Endothelial cell of hepatic sinusoid (primary cell): ENCODE data around the gene LIN9.
"Not testable (repeated sequence)": the region's sequence is repeated elsewhere in the genome, so short reads cannot be mapped to it uniquely, and the experiment has no call there.

ENCODE experiments used
- in situ Hi-C: cut with HindIII; loops from 2 replicates; pipeline ENCODE4 v1.10.0; 2017; ENCODE audit warnings: low sequenced_read_pairs

LIN9 gene

DNA sequence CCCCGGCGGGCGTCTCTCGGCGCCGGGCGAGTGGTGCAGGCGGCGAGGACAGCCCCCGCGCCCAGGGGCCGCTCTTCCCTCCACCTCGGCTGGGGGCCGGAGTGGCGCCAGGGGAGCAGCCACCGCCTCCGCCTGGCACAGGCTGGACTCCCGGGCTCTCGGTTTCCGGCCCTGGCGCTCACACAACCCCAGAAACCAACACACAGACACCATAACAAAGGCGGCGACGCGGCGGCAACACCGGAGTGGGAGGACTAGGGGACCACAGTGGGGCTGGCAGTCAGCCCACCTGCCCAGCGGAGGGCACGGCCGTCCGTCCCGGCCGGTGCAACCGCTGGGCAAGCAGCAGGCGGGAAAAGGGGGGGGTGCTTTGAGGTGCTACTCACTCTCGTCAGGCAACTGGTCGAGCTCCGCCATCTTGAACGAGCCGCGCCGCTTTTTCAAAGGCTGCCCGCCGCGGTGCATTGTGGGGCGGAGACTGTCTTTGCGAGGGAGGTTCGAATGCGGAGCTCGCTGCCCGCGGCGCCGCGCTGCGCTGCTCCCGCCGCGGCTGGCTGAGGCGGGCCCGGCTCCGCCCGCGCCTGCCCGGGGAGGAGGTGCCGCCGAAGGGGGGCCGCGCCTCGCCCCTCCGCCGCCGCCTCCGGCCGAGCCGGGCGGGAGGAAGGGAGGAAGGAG lies at the start of gene LIN9:
Gene LIN9 (minus strand): TSS at position 442 of the 675 bp plus-strand sequence. CDS start 25 bp downstream, at position 417.
- in situ Hi-C loops, result no loop called here

DNA sequence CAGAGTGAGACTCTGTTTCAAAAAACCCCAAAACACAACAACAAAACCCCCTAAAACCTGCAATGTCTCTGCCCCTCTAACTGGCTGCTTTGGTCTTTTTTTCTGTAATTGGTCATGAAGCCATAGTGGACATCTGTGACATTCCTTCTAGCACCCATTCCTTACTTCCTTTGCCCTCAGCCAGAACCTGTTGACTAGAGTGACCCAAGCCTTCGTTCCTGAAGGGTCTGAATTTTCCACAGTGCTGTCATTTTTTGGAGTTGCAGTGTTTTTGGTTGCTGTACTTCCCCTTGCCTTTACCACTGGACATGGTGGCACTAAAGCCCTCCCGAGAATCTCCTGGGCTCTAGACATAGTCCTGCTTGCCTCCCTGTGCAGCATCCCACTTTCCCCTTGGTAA lies 48.5 kb upstream of the LIN9 start:
- in situ Hi-C loops, result no loop called here

DNA sequence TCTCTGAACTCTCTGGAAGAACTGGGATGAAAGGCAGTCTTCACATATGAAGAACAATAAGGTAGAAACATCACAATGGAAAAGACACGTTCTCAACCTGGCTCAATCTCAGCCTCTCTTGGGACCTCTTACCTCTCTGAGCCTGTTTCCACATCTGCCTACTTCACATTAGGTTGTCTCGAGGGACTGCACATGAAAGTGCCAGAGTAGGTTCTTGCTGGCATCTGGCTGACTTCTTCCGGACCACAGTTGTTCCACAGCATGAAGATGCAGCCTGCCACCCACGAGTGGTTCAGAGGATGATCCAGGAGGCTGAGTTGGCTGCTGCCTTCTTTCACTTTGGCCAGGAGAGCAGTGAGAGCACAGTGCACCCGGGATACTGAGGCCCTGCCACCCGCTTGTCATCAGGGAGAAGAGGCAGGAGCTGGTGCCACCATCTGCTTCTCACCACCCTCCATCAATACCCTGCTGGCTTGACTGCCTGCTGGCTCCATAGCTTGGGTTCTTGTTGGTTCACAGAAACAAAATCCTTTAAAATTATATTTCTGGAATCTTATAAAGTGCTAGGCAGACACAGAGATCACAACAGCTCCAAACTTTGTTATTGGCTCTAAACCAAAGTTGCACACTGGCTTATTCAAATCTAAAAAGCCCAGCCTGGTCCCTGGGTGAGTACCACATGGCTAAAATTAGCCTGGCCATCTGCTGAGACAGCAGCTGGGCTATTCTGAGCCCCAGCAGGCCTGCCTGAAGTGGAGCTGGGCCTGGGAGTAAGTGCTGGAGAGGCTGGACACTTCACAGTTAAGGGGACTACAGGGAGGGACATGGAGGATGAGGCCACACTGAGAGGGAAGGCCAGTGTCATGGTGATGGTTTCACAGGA lies 46.9 kb upstream of the LIN9 start:
- in situ Hi-C loops, result no loop called here

- in situ Hi-C loops, result no loop called here
Observed at GRCh38 chr1:226355016-226355415, 46.1 kb upstream of the LIN9 start.

GRCh38 chr1:226353698-226354525 lies 44.9 kb upstream of the LIN9 start:
- in situ Hi-C loops, result no loop called here

DNA sequence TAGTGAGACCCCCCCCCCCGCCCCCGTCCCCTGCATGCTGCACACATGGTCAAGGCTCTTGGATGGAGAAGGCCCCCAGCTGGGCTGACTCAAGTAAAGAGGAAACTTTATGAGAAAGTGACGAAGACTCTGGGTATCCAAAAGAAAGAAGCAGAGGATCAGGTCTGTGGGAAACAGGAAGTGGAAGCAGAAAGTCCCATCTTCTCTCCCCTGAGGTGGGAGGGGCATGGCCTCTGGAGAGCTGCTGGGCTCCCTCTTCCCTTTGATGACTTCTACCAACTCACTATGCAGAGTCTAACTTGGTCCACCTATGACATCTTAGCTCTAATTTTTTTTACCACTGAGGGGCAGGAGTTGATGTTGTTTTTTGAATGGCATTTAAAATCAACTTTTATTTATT lies 42.7 kb upstream of the LIN9 start:
- in situ Hi-C loops, result no loop called here

DNA sequence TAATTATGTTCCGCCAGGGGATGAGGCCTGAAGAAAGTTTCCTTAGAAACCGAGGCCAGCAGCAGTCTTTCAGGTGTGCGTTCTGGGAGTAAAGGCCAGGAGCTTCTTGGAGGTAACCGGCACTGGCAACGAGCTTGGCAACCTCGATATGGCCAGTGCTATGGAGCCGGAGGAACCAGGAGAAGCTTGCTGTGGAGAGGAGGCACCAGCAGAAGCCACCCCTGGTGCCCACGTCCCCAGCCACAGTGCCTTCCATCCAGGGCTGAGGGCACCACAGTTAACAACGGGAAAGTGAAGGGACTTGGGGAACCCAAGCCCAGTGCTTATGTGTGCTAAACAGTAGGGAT lies 41.5 kb upstream of the LIN9 start:
- in situ Hi-C loops, result no loop called here

- in situ Hi-C loops, result no loop called here
Observed at GRCh38 chr1:226349801-226350518, 41.0 kb upstream of the LIN9 start.

DNA sequence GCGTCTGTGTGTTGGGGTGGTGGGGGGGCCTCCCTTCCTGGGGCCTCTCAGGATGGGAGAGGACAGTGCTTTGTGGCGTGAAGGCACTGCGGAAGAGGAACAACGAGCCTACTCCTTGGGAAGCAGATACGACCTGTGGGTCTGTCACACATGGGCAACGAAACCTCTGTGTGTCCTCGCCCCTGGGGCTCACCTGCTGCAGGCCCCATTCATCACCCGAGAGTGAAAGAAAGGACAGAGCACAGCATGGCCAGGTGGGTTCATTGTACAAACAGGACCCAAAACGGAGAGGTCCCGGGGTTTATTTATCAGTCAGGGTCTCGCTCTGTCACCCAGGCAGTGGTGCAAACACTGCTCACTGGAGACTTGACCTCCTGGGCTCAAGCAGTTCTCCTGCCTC lies 40.1 kb upstream of the LIN9 start:
- in situ Hi-C loops, result no loop called here

GRCh38 chr1:226344441-226345259 lies 35.7 kb upstream of the LIN9 start:
- in situ Hi-C loops, result no loop called here

- in situ Hi-C loops, result no loop called here
Observed at GRCh38 chr1:226342656-226343055, 33.7 kb upstream of the LIN9 start.

- in situ Hi-C loops, result not testable (repeated sequence)
Observed at GRCh38 chr1:226340111-226340510, 31.1 kb upstream of the LIN9 start.

- in situ Hi-C loops, result no loop called here
Observed at GRCh38 chr1:226337276-226337875, 28.4 kb upstream of the LIN9 start.

- in situ Hi-C loops, result no loop called here
Observed at GRCh38 chr1:226335661-226336060, 26.7 kb upstream of the LIN9 start.

- in situ Hi-C loops, result no loop called here
Observed at GRCh38 chr1:226332947-226333346, 24.0 kb upstream of the LIN9 start.

DNA sequence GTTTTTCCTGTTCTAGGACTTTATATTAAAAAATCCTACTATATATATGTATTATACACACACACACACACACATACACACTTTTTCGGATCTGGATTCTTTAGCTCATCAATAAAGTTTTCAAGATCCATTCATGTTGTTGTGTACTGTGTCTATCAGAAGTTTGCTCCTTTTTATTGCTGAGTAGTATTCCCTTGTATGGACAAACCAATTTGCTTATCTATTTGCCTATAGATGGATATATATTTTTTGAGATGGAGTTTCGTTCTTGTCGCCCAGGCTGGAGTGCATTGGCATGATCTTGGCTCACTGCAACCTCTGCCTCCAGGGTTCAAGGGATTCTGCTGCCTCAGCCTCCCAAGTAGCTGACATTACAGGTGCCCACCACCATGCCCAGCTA lies 20.3 kb upstream of the LIN9 start:
- in situ Hi-C loops, result no loop called here

- in situ Hi-C loops, result no loop called here
Observed at GRCh38 chr1:226327761-226328162, 18.8 kb upstream of the LIN9 start.

DNA sequence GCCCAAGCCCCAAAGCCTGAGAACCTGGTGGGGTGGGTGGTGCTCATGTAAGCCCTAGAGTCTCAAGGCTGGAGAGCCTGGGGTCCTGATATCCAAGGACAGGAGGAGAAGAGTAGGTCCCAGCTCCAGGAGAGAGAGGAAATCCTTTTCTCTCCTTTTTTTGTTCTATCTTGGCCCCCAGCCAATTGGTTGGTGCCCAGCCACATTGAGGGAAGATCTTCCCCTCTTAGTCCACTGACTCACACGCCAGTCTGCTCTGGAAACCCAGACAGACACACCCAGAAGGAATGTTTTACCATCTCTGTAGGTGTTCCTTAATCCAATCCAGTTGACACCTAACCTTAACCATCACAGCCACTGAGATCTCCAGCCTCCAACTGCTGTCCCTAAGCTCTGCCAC lies 16.2 kb upstream of the LIN9 start:
- in situ Hi-C loops, result no loop called here

GRCh38 chr1:226324479-226324878 lies 15.5 kb upstream of the LIN9 start:
- in situ Hi-C loops, result no loop called here

GRCh38 chr1:226322986-226323385 lies 14.0 kb upstream of the LIN9 start:
- in situ Hi-C loops, result no loop called here
